SU-DHL-6 (cell line): Measurements from ENCODE around the gene MEF2A.

Experiments
- H2AFZ ChIP-seq: fragments of 200-600 bp; sonication (generic); 2 replicates; pipeline ENCODE4 v1.6.1; 2014; ENCODE audit warnings: low read depth, mild to moderate bottlenecking, moderate library complexity, mixed read lengths, antibody characterized with exemption, low read length; ENCODE audit not compliant: severe bottlenecking
- H3F3A ChIP-seq: fragments of 200-600 bp; shearing (Covaris generic); 2 replicates; pipeline ENCODE4 v1.6.0; 2016; ENCODE audit warnings: antibody characterized with exemption, mild to moderate bottlenecking; ENCODE audit not compliant: insufficient read depth
- H3K27ac ChIP-seq: fragments of 200-600 bp; sonication (generic); 2 replicates; pipeline ENCODE4 v1.5.1; 2016; ENCODE audit warnings: low read depth, mild to moderate bottlenecking, low read length, moderate library complexity, mixed read lengths
- H3K27me3 ChIP-seq: fragments of 200-600 bp; sonication (generic), shearing (Covaris generic); 2 replicates; pipeline ENCODE4 v1.6.0; 2014; ENCODE audit warnings: mild to moderate bottlenecking, low read length
- H3K36me3 ChIP-seq: fragments of 200-600 bp; sonication (generic); 2 replicates; pipeline ENCODE4 v1.6.1; 2014; ENCODE audit warnings: mild to moderate bottlenecking, low read length, mixed read lengths
- H3K4me2 ChIP-seq: fragments of 300-600, 200-600 bp; shearing (Covaris generic), sonication (generic); 2 replicates; pipeline ENCODE4 v1.6.0; 2014; ENCODE audit warnings: low read length, low read depth, mild to moderate bottlenecking; ENCODE audit not compliant: poor library complexity, severe bottlenecking
- H3K4me3 ChIP-seq: fragments of 200-600 bp; sonication (generic); 2 replicates; pipeline ENCODE4 v1.5.1; 2014; ENCODE audit warnings: antibody characterized with exemption, low read length, mild to moderate bottlenecking, mixed read lengths; ENCODE audit not compliant: insufficient read depth, poor library complexity, severe bottlenecking
- H3K79me2 ChIP-seq: fragments of 200-600 bp; sonication (generic); 2 replicates; pipeline ENCODE4 v1.6.1; 2014; ENCODE audit warnings: mild to moderate bottlenecking, low read length, moderate library complexity; ENCODE audit not compliant: insufficient read depth
- H3K9ac ChIP-seq: fragments of 200-600 bp; sonication (generic); 2 replicates; pipeline ENCODE4 v1.7.0; 2014; ENCODE audit warnings: mild to moderate bottlenecking, low read length
- H3K9me2 ChIP-seq: fragments of 200-600 bp; sonication (generic); replicated peaks from 2 replicates; pipeline ENCODE4 v1.6.1; 2014; ENCODE audit warnings: low read length; ENCODE audit not compliant: insufficient read depth
- H3K9me3 ChIP-seq: fragments of 200-600 bp; sonication (generic); 2 replicates; pipeline ENCODE4 v1.6.1; 2014; ENCODE audit warnings: low read length, mixed read lengths; ENCODE audit not compliant: insufficient read depth
- H4K20me1 ChIP-seq: fragments of 200-600 bp; sonication (generic); 2 replicates; pipeline ENCODE4 v1.6.1; 2014; ENCODE audit warnings: low read depth, mild to moderate bottlenecking, antibody characterized with exemption, low read length, moderate library complexity, mixed read lengths
- EZH2phosphoT487 ChIP-seq: fragments of 200-600 bp; sonication (generic), shearing (Covaris generic); conservative IDR thresholded peaks from 2 replicates; pipeline ENCODE4 v1.6.1; 2018; ENCODE audit warnings: mild to moderate bottlenecking, antibody characterized with exemption, low read length, moderate library complexity, mixed read lengths
- TF ChIP-seq, protein P1 (sequence below): fragments of 200-600 bp; sonication (generic); IDR thresholded peaks from one replicate; pipeline ENCODE4 v1.5.1; 2017; ENCODE audit warnings: antibody characterized with exemption, mild to moderate bottlenecking, low read length, moderate library complexity; ENCODE audit not compliant: insufficient read depth, poor library complexity, severe bottlenecking

Gene MEF2A

DNA sequence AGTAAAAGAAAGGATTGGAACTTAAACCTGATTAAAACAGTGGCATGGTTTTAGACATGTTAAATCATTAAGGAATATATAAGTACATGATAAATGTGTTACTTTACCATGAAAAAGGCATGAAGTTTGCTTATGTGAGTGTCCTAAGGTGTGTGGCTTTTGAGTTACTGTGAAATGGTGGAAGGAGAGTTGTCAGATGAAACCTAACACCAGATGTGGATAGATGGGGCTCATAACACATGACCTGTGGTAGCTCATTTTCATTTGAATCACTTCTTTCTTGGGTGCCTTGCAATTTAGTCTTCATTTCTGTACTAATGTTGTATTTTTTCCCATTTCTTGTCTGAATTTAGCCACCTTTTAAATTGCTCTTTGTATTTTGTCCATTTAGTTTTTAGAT, 13.0 kb downstream of the MEF2A start:
- Histone ChIP-seq H3K4me2 (no peak overlapping the region), H4K20me1 (peaks cover 66% of the 10 kb centered on the region), H3K27me3 (no peaks in the 10 kb centered on the region), H3K9me2 (no peaks in the 10 kb centered on the region), H3F3A (0 out of 2 replicates have a peak, but pooled peaks cover 2% of the 10 kb centered on the region), H3K9ac (no peak overlapping the region), H3K4me3 (no peak overlapping the region), H3K9me3 (no peaks in the 10 kb centered on the region), H2AFZ (no peak overlapping the region), H3K79me2 (peaks cover 99% of the 10 kb centered on the region), H3K27ac (no peak overlapping the region), H3K36me3 (peaks cover 5% of the 10 kb centered on the region; the same call in 1 of the 2 replicates)
- TF ChIP-seq, protein P1, sequence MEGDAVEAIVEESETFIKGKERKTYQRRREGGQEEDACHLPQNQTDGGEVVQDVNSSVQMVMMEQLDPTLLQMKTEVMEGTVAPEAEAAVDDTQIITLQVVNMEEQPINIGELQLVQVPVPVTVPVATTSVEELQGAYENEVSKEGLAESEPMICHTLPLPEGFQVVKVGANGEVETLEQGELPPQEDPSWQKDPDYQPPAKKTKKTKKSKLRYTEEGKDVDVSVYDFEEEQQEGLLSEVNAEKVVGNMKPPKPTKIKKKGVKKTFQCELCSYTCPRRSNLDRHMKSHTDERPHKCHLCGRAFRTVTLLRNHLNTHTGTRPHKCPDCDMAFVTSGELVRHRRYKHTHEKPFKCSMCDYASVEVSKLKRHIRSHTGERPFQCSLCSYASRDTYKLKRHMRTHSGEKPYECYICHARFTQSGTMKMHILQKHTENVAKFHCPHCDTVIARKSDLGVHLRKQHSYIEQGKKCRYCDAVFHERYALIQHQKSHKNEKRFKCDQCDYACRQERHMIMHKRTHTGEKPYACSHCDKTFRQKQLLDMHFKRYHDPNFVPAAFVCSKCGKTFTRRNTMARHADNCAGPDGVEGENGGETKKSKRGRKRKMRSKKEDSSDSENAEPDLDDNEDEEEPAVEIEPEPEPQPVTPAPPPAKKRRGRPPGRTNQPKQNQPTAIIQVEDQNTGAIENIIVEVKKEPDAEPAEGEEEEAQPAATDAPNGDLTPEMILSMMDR: no peak
- TF ChIP-seq EZH2phosphoT487: no peak

DNA sequence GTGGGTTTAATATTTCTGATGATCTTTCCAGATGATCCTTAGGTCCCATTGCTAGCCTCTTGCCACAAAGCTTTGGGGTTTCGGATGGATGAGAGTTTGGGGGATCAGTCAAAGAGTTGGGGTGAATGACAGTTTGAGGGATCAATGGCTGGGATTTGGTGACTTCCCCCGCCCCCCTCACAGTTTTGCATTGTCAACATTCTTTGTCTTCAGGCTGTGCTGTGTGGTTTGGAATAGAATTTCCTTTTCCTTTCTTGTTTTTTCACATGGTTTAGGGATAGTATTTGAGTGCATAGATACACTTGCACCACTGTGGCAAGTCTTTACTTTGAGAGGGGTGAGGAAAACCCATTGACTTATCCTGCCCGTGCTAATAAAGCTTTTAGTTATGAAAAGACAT, 14.3 kb downstream of the MEF2A start:
- Histone ChIP-seq H3K79me2 (peaks cover 99% of the 10 kb centered on the region), H4K20me1 (peaks cover 58% of the 10 kb centered on the region), H2AFZ (no peak overlapping the region), H3K27me3 (no peaks in the 10 kb centered on the region), H3F3A (0 out of 2 replicates have a peak, but pooled peaks cover 2% of the 10 kb centered on the region), H3K9me2 (no peaks in the 10 kb centered on the region), H3K4me2 (no peak overlapping the region), H3K27ac (no peak overlapping the region), H3K9me3 (peaks cover 8% of the 10 kb centered on the region; the same call in 1 of the 2 replicates), H3K36me3 (peaks cover 17% of the 10 kb centered on the region), H3K9ac (no peak overlapping the region), H3K4me3 (no peak overlapping the region)
- TF ChIP-seq EZH2phosphoT487: no peak
- TF ChIP-seq, protein P1: no peak

DNA sequence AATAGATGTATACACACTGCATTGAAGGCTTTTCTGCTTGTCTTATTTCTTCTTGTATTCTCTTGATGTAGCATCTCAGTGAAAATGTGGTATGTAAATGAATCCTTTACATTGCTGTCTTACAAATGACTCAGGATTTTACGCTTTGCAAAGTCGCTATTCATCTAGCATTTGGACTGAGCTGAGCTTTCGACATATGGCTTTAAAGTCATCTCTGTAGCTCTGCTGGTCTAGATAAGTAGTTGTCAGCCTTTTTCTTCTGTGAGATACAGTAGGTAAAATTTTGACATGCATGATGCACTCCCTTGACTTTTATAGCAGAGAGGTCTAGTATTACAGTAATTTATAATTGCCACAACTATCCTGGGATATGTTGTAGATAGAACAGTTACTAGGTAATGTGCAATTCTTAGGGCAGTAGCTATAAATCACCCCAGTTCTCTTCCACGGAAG, 16.8 kb downstream of the MEF2A start:
- no peak overlapping the region for H3K27ac ChIP-seq
- H3K4me2 ChIP-seq: no peak overlapping the region
- no peak overlapping the region for H2AFZ ChIP-seq
- H3K79me2 ChIP-seq: peaks cover 98% of the 10 kb centered on the region
- H3K27me3 ChIP-seq: no peaks in the 10 kb centered on the region
- H3F3A ChIP-seq: no peaks in the 10 kb centered on the region
- H4K20me1 ChIP-seq: peaks cover 45% of the 10 kb centered on the region
- no peaks in the 10 kb centered on the region for H3K9me2 ChIP-seq
- H3K9ac ChIP-seq: no peak overlapping the region
- peaks cover 34% of the 10 kb centered on the region for H3K36me3 ChIP-seq
- TF ChIP-seq, protein P1: no peak
- TF ChIP-seq EZH2phosphoT487: no peak
- no peak overlapping the region for H3K4me3 ChIP-seq
- peaks cover 19% of the 10 kb centered on the region for H3K9me3 ChIP-seq
